Measurements from ENCODE around the gene GRM8.

Gene GRM8

DNA sequence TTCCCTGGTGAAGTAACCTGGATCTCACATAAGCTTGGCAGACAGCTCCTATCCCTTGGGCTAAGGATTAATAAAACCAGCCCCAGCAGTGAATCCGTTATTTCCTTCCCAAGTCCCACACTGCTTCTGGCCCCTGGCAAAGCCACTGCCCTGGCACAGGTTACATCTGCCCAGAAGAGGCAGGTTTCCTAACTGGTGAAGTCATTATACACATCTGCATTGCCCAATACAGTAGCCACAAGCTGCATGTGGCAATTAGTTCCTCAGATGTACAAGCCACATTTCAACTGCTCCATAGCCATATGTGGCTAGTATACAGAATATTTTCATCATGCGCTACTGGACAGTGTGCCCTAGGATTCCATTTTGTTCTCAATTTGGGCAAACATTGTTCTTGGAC lies 273.0 kb downstream of the GRM8 start:
- in situ Hi-C loops (cut with HindIII; ENCODE audit: low sequenced_read_pairs), result no loop called here
- DNase-seq (ENCODE audit: low read depth), result no peak
- no peak overlapping the region for H3K4me3 ChIP-seq (ENCODE audit: low read depth, low read length)
- TF ChIP-seq, protein P1, sequence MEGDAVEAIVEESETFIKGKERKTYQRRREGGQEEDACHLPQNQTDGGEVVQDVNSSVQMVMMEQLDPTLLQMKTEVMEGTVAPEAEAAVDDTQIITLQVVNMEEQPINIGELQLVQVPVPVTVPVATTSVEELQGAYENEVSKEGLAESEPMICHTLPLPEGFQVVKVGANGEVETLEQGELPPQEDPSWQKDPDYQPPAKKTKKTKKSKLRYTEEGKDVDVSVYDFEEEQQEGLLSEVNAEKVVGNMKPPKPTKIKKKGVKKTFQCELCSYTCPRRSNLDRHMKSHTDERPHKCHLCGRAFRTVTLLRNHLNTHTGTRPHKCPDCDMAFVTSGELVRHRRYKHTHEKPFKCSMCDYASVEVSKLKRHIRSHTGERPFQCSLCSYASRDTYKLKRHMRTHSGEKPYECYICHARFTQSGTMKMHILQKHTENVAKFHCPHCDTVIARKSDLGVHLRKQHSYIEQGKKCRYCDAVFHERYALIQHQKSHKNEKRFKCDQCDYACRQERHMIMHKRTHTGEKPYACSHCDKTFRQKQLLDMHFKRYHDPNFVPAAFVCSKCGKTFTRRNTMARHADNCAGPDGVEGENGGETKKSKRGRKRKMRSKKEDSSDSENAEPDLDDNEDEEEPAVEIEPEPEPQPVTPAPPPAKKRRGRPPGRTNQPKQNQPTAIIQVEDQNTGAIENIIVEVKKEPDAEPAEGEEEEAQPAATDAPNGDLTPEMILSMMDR (IDR thresholded peaks at IDR 0.05; ENCODE audit: low read depth, low read length, missing control alignments), result no peak

DNA sequence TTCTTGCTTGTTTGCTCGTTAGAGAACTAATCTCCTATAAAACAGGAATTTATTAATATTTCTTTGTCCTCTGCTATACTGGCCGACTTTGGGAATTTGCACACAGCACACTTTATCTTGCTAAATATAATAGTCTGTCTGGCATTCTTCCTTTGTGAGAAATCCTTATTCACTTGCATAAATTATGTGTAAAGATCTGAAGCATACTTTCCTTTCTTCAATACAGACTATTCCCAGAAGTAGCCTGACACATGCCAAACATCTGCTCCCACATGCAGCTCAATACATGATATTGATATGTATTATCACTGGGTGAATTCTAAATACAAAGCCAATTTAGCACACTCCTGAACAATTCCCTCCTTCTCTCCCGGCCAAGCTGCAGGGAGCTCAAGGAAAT lies 273.9 kb downstream of the GRM8 start:
- DNase-seq (ENCODE audit: low read depth), result no peak
- H3K4me3 ChIP-seq (ENCODE audit: low read depth, low read length), result no peak overlapping the region
- TF ChIP-seq, protein P1 (IDR thresholded peaks at IDR 0.05; ENCODE audit: low read depth, low read length, missing control alignments), result no peak
- in situ Hi-C loops (cut with HindIII; ENCODE audit: low sequenced_read_pairs), result no loop called here

DNA sequence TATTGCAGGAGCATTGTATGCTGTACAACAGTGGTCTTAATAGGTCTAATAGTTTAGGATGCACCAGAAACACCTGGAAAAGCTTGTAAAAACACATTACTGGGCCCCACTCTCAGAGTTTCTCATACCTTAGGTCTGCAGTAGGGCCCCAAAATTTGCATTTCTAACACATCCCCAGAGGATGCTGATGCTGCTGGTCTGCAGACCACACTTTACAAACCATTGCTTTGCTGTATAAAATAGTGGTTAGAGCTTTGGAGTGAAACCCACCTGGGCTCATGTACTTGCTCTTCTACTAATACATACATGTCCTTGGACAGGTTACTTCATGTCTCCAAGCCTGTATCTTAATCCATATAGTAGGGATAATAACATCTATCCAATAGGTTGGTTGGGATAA lies 279.7 kb downstream of the GRM8 start:
- H3K4me3 ChIP-seq (ENCODE audit: low read depth, low read length), result no peak overlapping the region
- in situ Hi-C loops (cut with HindIII; ENCODE audit: low sequenced_read_pairs), result no loop called here
- TF ChIP-seq, protein P1 (IDR thresholded peaks at IDR 0.05; ENCODE audit: low read depth, low read length, missing control alignments), result no peak
- no peak for DNase-seq (ENCODE audit: low read depth)

DNA sequence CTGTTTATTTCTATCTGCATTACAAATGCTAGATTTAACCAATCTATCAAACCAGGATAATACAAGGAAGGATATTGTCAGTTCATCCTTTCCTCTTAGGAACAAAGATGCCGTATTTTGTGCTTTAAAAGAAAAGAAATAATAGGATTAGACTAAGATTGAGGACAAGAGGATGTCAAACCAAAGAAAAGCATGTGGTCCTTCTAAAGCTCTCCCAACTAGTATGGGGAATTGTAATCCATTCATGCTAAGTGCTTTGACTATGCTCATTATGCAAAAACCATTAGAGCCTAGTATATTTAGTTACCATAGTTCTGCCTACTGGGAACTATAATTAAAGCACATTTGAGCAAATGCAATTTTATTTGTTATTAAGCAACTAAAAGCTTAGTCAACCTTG lies 280.2 kb downstream of the GRM8 start:
- in situ Hi-C loops (cut with HindIII; ENCODE audit: low sequenced_read_pairs), result no loop called here
- H3K4me3 ChIP-seq (ENCODE audit: low read depth, low read length), result no peak overlapping the region
- DNase-seq (ENCODE audit: low read depth), result no peak
- TF ChIP-seq, protein P1 (IDR thresholded peaks at IDR 0.05; ENCODE audit: low read depth, low read length, missing control alignments), result no peak

DNA sequence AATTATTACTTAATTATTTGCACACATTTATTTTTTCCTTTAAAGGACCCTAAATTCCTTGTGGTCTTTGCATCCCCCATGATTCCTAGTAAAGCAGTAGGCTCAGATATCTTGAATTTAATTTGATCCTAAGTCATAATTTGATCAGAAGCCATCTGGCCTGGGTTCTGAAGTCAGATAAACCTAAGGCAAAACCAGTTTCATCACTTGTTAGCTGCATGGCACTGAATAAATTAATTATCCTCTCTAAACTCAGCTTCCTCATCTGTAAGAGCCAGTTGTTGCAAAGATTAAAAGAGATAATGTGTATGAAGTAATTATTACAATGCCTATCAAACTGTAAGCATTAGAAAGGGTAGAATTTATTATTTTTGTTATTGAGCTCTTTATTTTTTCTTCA lies 293.1 kb downstream of the GRM8 start:
- DNase-seq (ENCODE audit: low read depth), result no peak
- in situ Hi-C loops (cut with HindIII; ENCODE audit: low sequenced_read_pairs), result no loop called here
- TF ChIP-seq, protein P1 (IDR thresholded peaks at IDR 0.05; ENCODE audit: low read depth, low read length, missing control alignments), result no peak
- no peak overlapping the region for H3K4me3 ChIP-seq (ENCODE audit: low read depth, low read length)

DNA sequence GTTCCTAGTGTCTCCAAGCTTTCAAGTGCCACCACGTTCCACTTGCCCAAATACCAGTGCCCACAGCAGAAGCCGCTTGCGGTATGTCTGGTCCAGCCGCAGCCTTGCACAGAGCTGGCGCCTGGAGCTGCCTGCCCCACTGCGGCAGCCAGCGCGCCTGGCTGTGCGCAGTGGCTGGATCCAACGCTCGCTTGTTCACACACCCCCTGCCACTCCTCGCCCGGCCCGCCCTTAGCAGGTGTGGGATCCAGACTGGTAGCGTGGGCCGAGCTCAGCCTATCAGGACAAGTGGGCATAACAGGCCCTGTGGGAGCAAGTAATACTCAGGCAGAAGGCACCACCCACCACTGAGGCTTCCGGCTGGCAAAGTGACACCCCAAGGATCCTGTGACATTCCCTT lies 294.4 kb downstream of the GRM8 start:
- in situ Hi-C loops (cut with HindIII; ENCODE audit: low sequenced_read_pairs), result no loop called here
- H3K4me3 ChIP-seq (ENCODE audit: low read depth, low read length), result no peak overlapping the region
- TF ChIP-seq, protein P1 (IDR thresholded peaks at IDR 0.05; ENCODE audit: low read depth, low read length, missing control alignments), result no peak
- no peak for DNase-seq (ENCODE audit: low read depth)

DNA sequence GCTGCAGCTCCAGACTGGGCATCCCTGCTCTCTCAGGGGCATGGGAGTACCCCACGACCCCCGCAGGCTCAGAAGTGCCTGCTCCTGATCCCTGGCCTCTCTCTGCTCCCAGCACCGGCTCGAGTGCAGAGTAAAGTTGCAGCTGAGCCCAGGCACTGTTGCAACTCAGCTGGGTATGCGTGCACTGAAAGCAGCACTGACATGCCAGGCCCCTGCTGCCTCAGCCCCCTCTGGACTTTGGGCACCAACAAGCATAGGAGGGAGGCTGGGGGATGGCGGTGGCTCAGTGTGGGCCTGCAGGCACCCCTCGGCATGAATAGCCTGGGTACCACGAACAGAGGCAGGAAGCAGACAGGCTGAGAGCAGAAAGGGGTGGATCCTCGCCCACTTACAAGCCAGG lies 295.3 kb downstream of the GRM8 start:
- H3K4me3 ChIP-seq (ENCODE audit: low read depth, low read length), result no peak overlapping the region
- in situ Hi-C loops (cut with HindIII; ENCODE audit: low sequenced_read_pairs), result no loop called here
- TF ChIP-seq, protein P1 (IDR thresholded peaks at IDR 0.05; ENCODE audit: low read depth, low read length, missing control alignments), result no peak
- DNase-seq (ENCODE audit: low read depth), result no peak

All from astrocyte of the cerebellum (primary cell).